Measurements from ENCODE around the gene CCL13.

The CCL13 gene

DNA sequence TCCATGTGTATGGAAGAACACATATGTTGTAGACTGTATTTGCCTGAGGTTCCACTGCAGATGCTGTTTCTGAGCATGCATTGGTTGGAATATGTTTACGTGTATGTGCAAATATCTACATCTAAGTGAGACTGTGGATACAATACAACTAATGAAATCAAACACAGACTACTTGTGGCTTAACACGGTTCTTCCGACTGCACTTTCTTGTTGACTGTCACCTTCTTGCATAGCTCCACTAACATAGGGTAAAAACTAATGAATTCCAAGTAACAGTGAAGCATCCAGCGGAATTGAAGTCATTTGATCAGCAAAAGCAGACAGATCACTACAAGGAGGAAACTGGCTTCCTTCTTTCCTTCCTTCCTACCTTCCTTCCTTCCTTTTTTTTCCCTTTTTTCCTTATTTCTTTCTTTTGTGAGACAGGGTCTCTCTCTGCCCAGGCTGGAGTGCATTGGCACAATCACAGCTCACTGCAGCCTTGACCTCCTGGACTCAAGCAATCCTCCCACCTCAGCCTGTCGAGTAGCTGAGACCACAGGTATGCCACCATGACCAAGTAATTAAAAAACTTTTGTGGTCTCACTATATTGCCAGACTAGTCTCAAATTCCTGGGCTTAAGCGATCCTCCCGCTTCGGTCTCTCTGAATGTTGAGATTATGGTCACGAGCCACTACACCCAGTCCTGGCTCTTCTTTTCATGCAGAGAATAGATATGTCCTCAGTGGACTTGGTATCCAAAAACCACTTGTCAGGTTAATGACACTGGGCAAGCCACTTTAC, 28.7 kb downstream of the CCL13 start:
- DNase-seq (ENCODE audit: low read depth) = no peak

DNA sequence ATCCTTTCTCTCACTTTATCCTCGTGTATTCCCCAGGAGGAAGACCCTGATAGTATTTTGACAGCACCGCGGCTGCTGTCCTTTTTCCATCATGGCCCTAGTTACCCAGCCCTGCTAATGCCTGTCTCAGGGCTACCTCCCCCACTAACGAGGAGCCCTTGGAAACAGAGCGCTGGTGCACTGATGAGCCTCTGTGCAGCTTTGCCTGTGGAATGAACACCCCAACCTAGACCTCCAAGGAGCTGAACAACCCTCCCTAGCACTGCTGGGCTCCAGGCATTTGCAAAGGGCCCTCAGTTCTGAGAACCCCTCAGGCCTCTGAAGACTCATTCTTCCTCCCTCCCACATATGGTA, 30.0 kb downstream of the CCL13 start:
- no peak for DNase-seq (ENCODE audit: low read depth)

DNA sequence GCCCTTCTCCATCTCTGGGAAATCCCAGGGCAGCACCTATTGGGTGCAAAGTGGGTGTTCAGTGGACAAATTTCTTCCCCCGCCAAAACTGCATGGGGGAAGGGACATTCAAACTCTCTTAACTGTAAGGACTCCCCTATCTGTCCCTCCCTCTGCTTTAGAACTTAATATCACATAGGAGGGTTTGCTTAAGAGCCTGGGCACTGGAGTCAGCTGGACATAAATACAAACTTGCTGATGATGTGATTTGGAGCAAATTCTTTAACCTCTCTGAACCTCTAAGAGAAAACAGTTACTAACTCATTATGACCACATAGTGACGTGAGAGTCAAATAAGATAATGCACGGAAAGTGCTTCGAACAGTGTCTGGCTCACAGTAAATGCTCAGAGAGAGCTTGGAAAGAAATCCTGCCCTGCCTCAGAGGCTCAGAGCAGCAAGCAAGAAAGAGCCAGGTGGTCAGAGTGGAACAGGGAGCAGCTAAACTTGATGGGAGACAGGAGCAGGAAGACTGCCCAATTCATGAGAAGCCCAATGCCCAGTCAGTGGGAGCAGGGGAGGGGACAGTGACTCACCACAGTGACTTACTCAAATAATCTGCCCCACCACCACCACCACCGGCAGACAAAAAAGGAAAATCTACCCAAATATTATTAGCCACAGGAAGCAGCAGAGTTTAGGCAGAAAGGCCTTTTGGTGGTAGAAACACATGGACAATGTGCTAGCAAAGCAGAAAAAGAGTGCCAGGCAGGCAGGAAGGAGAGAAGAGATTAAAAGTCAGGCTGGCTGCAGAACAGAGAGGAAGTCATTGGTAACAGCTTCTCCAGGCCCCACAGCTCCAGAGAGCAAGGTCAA, 30.6 kb downstream of the CCL13 start:
- DNase-seq (ENCODE audit: low read depth) = no peak

DNA sequence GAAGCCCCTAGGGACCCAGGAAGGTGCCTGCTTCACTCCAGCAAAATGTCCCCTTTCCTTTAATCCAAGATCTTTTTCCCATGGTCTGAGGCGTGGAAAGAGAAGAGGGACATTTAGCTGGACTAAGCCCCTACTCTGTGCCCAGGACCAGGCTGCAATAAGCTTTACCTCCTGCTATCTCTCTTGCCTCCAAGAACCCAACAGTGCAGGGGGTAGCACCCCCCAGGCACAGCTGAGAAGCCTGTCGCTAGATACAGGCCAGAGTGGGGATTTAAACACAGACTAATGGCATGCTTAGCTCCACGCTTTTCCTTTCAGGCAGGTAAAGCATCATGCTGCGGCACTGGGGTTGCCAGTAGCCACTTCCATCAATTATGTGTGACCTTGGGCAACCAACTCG, 31.3 kb downstream of the CCL13 start:
- no peak for DNase-seq (ENCODE audit: low read depth)

DNA sequence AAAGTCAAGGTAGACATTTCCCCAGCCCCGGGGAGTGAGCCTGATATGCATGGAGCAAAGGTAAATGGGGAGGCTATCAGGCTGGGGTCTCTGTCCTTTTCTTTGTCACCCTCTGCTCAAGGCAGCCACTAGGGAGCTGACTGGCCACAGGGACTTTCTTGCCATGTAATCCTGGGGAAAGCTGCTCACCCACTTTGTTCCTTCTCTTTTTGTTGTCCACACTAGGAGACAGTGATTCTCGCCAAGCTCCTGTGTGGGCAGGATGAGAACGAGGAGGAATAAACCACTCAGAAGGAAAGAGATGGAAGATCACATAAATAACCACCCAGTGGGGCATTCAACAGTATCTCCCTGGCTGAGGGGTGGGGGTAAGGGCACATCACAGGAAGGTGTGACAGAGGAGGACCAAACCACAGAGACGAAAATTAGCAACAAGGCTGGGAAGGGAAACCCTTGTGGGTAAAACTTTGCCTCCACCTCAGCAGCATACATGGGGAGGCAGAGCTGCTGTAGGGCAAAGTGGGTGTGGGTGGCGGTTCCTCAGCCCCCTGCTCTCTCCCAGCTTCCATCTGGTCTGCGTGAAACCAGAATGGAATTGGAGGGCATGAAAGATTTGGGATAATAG, 33.0 kb downstream of the CCL13 start:
- DNase-seq (ENCODE audit: low read depth) = no peak

DNA sequence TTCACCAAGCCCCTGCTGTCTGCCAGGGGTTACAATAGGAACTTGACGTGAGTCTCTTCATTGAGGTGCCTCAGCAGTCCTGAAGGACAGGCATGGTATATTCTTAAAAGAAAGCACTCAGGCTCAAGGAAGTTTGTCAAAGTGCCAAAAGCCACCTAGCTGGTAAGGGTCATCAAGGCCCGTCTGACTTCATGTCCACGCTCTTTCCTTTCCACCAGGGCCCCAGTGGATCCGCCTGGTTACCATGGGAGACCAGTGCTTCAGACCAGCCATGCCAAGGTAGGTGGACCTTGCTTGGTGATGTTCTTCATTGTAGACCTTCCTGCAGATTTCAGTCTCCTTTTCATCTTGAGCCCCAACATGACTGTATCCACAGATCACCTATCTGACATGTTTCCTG, 34.4 kb downstream of the CCL13 start:
- no peak for DNase-seq (ENCODE audit: low read depth)

DNA sequence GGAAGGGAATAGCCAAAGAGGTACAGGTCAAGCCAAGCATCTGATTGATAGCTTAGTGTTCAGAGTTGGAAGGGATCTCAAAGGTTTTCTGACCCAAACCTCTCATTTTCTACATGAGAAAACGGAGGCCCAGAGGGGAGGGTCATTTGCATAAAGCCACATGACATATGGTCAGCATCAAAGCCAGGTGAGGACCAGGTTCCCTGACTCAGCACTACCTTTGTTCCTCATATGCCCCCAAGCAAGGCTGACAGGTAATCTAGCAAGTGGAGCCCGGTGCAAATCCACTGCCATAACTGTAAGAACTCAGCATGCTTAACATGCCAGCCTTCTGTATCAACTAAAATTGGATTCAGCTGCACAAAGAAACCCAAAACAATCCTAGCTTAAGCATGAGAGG, 35.0 kb downstream of the CCL13 start:
- DNase-seq (ENCODE audit: low read depth) = no peak

DNA sequence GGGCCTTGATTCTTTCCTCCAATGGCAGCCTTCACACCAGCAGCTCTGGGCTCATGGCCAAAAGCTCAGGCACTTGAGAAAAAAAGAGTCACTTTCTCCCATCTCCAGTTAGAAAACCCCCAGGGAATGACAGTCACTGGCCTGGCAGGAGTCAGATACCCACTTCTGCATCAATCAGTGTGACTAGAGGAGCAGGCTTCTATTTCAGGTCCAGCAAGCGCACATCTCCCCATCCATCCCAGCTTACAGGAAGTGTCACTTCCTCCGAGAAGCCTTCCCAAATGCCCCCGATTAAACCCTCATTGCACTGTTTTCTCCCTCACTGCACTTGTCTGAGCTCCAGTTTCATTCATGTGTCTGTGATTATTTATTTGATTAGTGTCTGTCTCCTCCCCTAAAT, 37.1 kb downstream of the CCL13 start:
- no peak for DNase-seq (ENCODE audit: low read depth)

DNA sequence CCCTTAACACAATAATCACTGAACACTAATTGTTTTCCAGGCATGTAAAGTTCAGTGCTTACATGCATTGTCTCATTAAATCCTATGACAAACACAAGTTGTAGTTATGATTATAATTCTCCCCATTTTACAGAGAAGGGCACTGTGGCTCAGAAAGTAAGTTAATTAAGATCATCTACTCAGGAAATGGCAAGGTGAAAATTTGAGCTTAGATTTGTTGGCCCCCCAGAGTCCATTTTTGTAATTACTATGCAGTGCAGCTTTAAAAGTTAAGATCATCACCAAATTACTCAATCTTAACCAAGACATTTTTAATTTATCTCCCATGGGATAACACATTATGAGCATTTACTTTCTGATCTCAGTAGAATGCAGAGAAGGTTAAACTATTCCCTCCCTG, 41.0 kb downstream of the CCL13 start:
- no peak for DNase-seq (ENCODE audit: low read depth)

DNA sequence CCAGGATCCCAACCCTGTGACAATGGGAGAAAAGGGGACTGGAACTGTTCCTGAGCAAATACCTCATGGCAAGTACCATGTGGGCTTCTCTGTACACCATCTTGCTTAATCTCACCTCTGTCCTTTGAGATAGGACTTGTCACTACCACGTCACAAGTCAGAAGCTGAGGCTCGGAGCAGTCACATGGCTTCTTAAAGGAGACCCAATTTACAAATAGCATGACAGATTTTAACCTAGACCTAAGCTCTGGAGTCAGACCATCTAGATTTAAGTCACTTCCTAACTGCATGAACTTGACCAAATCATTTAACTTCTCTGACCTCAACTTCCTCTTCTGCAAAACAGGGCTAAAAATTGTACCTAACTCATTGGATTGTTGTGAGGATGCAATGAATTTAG, 42.7 kb downstream of the CCL13 start:
- no peak for DNase-seq (ENCODE audit: low read depth)

DNA sequence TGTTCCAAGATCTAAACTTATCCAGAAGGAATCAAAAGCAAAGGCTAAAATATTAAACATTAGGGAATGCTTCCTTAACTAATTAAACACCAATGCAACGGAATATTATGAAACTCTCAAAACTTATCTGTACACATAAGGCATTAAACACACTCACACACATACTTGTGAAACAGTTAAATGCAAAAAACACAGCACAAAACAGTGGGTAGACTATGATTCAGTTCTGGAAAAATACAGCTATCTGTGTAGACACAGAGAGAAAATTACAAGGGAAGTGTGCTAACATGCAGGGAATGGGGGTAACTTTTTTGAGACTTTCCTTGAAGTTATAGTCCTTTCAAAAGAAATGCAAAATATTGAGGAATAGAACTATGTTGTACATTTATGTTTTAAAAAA, 43.4 kb downstream of the CCL13 start:
- DNase-seq (ENCODE audit: low read depth) = no peak

DNA sequence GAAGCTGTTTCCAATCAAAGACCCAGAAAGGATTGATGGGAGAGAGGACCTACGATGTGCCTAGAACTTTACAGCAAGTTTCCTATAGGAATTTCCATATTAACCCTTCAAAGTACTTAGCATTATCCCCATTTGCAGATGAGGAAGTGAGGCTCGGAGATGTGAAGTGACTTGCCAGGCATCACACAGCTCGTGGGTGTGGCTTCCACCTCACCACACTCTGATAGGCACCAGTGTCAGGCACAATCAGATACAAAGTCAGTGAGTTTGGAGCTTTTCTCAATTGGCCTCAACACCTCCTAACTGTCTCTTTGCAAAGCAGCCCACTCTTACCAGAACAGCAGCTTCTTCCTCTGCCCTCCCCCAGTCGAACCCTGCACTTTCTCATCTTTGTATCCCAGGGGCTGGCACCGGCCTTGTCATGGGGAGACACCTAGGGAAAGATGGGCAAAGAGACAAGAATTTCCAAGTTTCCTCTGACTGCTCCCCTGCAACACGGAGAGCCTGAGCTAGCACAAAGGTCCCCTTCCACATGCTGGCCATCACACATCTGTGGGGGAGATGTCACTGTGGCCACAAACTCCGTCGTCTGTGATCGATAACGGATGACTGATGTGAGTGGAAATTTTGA, 44.1 kb downstream of the CCL13 start:
- DNase-seq (ENCODE audit: low read depth) = no peak

DNA sequence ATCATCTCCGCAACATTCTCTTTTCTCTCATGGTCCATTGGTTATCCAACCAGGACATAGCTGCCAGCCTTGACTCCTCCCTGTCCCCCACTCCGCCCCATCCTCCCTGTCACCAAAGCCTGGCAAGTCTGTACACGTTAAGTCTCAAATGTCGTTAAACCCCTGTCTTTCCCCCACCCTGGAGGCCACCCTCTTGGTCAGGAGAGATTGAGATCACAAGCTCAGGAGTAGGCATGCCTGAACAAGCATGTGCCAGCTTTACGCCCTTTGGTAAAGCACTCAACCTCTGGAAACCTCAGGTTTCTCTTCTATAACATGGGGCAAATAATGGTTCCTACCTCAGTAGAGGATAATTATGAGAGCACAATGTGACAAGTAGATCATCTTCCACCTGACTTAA, 44.9 kb downstream of the CCL13 start:
- DNase-seq (ENCODE audit: low read depth) = no peak

DNA sequence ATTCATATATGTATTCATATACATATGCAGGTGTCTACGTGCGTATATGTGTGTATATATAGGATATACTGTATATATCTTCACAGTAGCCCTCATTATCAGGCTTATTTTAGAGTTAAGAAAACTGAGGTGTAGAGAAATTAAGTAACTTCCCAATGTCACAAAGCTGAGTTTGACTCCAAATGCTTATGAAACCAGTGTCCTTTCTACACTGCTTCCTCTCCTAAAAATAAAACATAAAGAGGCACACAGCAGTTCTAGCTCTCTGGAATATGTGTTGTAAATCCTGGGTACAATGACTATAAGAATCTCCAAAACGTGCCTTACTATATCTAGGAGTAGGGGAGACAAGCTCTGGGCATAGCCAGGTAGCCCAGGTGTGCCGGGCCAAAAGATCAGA, 46.7 kb downstream of the CCL13 start:
- DNase-seq (ENCODE audit: low read depth) = no peak

DNA sequence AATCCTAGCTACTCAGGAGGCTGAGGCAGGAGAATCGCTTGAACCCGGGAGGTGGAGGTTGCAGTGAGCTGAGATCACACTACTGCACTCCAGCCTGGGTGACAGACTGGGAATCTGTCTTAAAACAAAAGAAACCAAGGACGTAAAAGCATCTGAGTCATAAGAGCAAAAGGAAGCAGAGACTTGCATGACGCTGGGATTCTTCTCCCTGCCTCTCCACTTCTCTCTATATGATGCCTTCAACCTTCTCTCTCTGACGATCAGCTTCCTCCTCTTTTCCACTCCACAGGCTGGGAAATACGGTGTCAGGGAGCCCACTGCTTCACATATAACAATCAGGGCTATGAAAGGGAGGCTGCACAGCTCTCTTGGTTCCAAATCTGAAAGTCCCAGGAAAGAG, 49.9 kb downstream of the CCL13 start:
- DNase-seq (ENCODE audit: low read depth) = no peak

Data from activated T-cell treated with anti-CD3 and anti-CD28 coated beads for 1 hour (primary cell).